ENCODE measurements around the gene FUT8.

DNA sequence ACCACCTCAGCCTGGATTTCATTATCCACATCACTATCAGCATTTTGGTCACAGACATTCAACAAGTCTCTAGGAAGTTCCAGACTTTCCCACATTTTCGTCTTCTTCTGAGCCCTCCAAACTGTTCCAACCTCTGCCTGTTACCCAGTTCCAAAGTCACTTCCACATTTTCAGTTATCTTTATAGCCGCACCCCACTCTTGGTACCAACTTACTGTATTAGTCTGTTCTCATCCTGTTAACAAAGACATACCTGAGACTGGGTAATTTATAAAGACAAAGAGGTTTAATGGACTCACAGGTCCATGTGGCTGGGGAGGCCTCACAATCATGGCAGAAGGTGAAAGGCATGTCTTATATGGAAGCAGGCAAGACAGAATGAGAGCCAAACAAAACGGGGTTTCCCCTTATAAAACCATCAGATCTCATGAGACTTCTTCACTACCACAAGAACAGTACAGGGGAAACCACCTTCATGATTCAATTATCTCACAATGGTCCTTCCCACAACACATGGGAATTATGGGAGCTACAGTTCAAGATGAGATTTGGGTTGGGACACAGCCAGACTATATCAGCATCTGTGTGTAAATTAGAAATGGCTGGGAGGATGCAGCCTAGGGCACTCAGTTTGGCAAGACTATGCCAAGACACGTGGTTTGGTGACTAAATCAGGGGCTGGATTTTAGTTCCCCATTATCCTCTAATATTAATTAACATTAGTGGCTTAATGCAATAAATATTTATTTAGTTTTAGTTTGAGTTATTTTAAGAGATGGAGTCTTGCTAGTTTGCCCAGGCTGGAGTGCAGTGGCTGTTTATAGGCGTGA lies 16.2 kb upstream of the FUT8 start:
- TF ChIP-seq, protein P1, sequence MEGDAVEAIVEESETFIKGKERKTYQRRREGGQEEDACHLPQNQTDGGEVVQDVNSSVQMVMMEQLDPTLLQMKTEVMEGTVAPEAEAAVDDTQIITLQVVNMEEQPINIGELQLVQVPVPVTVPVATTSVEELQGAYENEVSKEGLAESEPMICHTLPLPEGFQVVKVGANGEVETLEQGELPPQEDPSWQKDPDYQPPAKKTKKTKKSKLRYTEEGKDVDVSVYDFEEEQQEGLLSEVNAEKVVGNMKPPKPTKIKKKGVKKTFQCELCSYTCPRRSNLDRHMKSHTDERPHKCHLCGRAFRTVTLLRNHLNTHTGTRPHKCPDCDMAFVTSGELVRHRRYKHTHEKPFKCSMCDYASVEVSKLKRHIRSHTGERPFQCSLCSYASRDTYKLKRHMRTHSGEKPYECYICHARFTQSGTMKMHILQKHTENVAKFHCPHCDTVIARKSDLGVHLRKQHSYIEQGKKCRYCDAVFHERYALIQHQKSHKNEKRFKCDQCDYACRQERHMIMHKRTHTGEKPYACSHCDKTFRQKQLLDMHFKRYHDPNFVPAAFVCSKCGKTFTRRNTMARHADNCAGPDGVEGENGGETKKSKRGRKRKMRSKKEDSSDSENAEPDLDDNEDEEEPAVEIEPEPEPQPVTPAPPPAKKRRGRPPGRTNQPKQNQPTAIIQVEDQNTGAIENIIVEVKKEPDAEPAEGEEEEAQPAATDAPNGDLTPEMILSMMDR (IDR thresholded peaks at IDR 0.05), result no peak
- no peak for TF ChIP-seq POLR2AphosphoS5 (IDR thresholded peaks at IDR 0.05)

All from suprapubic skin (tissue), 3 donors.